ENCODE measurements around the gene CDH4.

GRCh38 chr20:61673152-61673847 lies 421.2 kb downstream of the CDH4 start:
- no peak for TF ChIP-seq POLR2A (IDR thresholded peaks at IDR 0.05)
- TF ChIP-seq, protein P1, sequence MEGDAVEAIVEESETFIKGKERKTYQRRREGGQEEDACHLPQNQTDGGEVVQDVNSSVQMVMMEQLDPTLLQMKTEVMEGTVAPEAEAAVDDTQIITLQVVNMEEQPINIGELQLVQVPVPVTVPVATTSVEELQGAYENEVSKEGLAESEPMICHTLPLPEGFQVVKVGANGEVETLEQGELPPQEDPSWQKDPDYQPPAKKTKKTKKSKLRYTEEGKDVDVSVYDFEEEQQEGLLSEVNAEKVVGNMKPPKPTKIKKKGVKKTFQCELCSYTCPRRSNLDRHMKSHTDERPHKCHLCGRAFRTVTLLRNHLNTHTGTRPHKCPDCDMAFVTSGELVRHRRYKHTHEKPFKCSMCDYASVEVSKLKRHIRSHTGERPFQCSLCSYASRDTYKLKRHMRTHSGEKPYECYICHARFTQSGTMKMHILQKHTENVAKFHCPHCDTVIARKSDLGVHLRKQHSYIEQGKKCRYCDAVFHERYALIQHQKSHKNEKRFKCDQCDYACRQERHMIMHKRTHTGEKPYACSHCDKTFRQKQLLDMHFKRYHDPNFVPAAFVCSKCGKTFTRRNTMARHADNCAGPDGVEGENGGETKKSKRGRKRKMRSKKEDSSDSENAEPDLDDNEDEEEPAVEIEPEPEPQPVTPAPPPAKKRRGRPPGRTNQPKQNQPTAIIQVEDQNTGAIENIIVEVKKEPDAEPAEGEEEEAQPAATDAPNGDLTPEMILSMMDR (IDR thresholded peaks at IDR 0.05) = no peak

Data from prostate gland (tissue), 2 donors.